Tibial nerve (tissue), 3 donors: Measurements from ENCODE around the gene USF1.

ENCODE experiments used
- POLR2A ChIP-seq, 2 donors: fragments of 450-650 bp; IDR thresholded peaks; one replicate each; pipeline ENCODE4 v1.6.1; 2017; ENCODE audit warnings: antibody characterized with exemption in 2 of 2, mild to moderate bottlenecking in 2 of 2, moderate library complexity in 2 of 2
- TF ChIP-seq, protein P1 (sequence below), 5 experiments: fragments of 200-600 bp in 3 of 5; fragments of 450-650 bp in 2 of 5; sonication (generic) in 3 of 5; IDR thresholded peaks; one replicate each; pipeline ENCODE4 v1.5.1; 2016 to 2019; ENCODE audit warnings: antibody characterized with exemption in 5 of 5, mild to moderate bottlenecking in 3 of 5, moderate library complexity in 2 of 5

DNA sequence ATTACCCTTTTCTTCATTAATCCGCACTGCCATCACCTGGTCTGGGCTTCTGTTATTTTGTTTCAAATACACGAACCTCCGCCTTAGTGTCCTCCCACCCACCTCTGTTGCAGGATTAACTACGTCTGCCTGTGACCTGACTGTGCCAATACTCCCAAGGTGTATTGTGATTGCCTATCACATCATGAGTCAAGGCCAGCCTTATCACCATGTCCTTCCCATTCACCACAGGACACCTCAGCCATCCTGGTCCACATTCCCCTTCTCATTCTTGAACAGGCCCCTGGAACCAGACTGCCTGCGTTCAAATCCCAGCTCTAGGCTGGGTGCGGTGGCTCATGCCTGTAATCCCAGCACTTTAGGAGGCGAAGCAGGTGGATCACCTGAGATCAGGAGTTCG is 39.2 kb downstream of the USF1 start:
- TF ChIP-seq, protein P1, sequence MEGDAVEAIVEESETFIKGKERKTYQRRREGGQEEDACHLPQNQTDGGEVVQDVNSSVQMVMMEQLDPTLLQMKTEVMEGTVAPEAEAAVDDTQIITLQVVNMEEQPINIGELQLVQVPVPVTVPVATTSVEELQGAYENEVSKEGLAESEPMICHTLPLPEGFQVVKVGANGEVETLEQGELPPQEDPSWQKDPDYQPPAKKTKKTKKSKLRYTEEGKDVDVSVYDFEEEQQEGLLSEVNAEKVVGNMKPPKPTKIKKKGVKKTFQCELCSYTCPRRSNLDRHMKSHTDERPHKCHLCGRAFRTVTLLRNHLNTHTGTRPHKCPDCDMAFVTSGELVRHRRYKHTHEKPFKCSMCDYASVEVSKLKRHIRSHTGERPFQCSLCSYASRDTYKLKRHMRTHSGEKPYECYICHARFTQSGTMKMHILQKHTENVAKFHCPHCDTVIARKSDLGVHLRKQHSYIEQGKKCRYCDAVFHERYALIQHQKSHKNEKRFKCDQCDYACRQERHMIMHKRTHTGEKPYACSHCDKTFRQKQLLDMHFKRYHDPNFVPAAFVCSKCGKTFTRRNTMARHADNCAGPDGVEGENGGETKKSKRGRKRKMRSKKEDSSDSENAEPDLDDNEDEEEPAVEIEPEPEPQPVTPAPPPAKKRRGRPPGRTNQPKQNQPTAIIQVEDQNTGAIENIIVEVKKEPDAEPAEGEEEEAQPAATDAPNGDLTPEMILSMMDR (IDR thresholded peaks at IDR 0.05), result no peak
- TF ChIP-seq POLR2A (IDR thresholded peaks at IDR 0.05), result no peak
